Activated CD8-positive, alpha-beta T cell treated with anti-CD3 and anti-CD28 coated beads, Interleukin-2, amount 10 ng/mL, durations not matched to agents 7 days and 5 days (primary cell): ENCODE data around the gene TARS3. TPM values are rescaled to one million over a fixed set of nuclear protein-coding genes. Genes with fewer than 3 reads are reported as not detected.

Source experiments
- ATAC-seq: fragments of 150-1000 bp; cut with Tn5 transposase; one replicate; pipeline ENCODE4 v1.10.0; 2021; ENCODE audit warnings: moderate library complexity
- CTCF ChIA-PET: fragments of 350-600 bp; sonication (Branson Sonifier 250); formaldehyde crosslinking; loops from one replicate; lab custom pipeline; 2021; ENCODE audit warnings: antibody characterized with exemption; lab: Charles Lee
- POLR2A ChIA-PET: fragments of 350-600 bp; sonication (Branson Sonifier 250); formaldehyde crosslinking; loops from one replicate; lab custom pipeline; 2021; ENCODE audit warnings: antibody characterized with exemption; lab: Charles Lee
- DNase-seq: peaks from one replicate; pipeline ENCODE4 v3.0.0-alpha.2; 2020
- H3K27ac Mint-ChIP-seq: one replicate; pipeline ENCODE4 v1.8.0; 2021; ENCODE audit warnings: mild to moderate bottlenecking, mixed read lengths
- H3K27me3 Mint-ChIP-seq: one replicate; pipeline ENCODE4 v1.8.0; 2021; ENCODE audit warnings: low read depth, mixed read lengths
- H3K36me3 Mint-ChIP-seq: one replicate; pipeline ENCODE4 v1.8.0; 2021; ENCODE audit warnings: low read depth, mixed read lengths
- H3K4me1 Mint-ChIP-seq: one replicate; pipeline ENCODE4 v1.8.0; 2021; ENCODE audit warnings: low read depth, mixed read lengths
- H3K4me3 Mint-ChIP-seq: one replicate; pipeline ENCODE4 v1.8.0; 2021; ENCODE audit warnings: mild to moderate bottlenecking, mixed read lengths
- H3K9me3 Mint-ChIP-seq: one replicate; pipeline ENCODE4 v1.8.0; 2022; ENCODE audit warnings: mixed read lengths; ENCODE audit not compliant: insufficient read depth
- total RNA-seq, 2 experiments: library from RNA; stranded (reverse); gene quantifications; one replicate each; pipeline ENCODE4 v1.2.3, GENCODE V29; 2021

The TARS3 gene
- total RNA-seq, 2 experiments from 2014 or later, result 7.6 TPM

- no peak overlapping the region for H3K27ac Mint-ChIP-seq
- H3K4me1 Mint-ChIP-seq, result peaks cover 5% of the 10 kb centered on the region
- no peak overlapping the region for H3K4me3 Mint-ChIP-seq
- H3K9me3 Mint-ChIP-seq, result no peaks in the 10 kb centered on the region
- ChIA-PET CTCF (no interaction called here), POLR2A (no interaction called here)
- H3K27me3 Mint-ChIP-seq, result no peaks in the 10 kb centered on the region
- H3K36me3 Mint-ChIP-seq, result no peaks in the 10 kb centered on the region
- ATAC-seq, result no peak
- DNase-seq, result no peak
Observed at GRCh38 chr15:101611580-101612299, 112.5 kb downstream of the TARS3 start.

DNA sequence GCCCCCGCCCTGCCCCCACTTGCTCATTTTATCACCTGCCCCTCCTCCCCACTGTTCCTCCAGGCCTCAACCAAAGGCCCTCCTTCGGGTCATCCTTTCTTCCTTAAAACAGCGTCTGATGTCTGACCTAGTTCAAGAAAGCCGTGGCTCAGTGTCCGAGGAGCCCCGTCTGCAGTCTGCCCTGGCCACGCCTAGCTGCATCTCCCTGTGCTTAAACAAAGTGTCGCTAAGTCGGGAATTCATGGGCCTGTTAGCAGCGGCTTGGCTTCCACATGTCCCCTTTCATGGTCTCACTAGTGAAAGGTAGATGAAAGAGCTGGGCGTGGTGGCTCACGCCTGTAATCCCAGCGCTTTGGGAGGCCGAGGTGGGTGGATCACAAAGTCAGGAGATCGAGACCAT, 113.3 kb downstream of the TARS3 start:
- Mint-ChIP-seq H3K36me3 (no peaks in the 10 kb centered on the region), H3K27ac (no peak overlapping the region)
- CTCF ChIA-PET, result no interaction called here

GRCh38 chr15:101610611-101611000, 113.7 kb downstream of the TARS3 start:
- POLR2A ChIA-PET, result no interaction called here
- H3K4me3 Mint-ChIP-seq, result no peak overlapping the region

More for the DNA sequence above, 113.3 kb downstream of the TARS3 start:
- peaks cover 3% of the 10 kb centered on the region for H3K4me1 Mint-ChIP-seq
- H3K27me3 Mint-ChIP-seq, result no peaks in the 10 kb centered on the region
- no peak overlapping the region for H3K4me3 Mint-ChIP-seq
- DNase-seq, result no peak
- POLR2A ChIA-PET, result no interaction called here
- ATAC-seq, result no peak
- no peaks in the 10 kb centered on the region for H3K9me3 Mint-ChIP-seq

GRCh38 chr15:101609742-101610610, 114.3 kb downstream of the TARS3 start:
- Mint-ChIP-seq H3K27ac (no peak overlapping the region), H3K27me3 (no peaks in the 10 kb centered on the region), H3K4me1 (no peaks in the 10 kb centered on the region), H3K4me3 (no peak overlapping the region), H3K9me3 (no peaks in the 10 kb centered on the region), H3K36me3 (no peaks in the 10 kb centered on the region)
- ChIA-PET CTCF (no interaction called here), POLR2A (no interaction called here)
- DNase-seq (no peak), ATAC-seq (no peak)

More at GRCh38 chr15:101610611-101611000, 113.7 kb downstream of the TARS3 start:
- ATAC-seq, result no peak
- H3K27me3 Mint-ChIP-seq, result no peaks in the 10 kb centered on the region
- no peak overlapping the region for H3K27ac Mint-ChIP-seq
- DNase-seq, result no peak
- no peaks in the 10 kb centered on the region for H3K4me1 Mint-ChIP-seq
- H3K36me3 Mint-ChIP-seq, result no peaks in the 10 kb centered on the region
- CTCF ChIA-PET, result no interaction called here
- H3K9me3 Mint-ChIP-seq, result no peaks in the 10 kb centered on the region

GRCh38 chr15:101608201-101608600, 116.1 kb downstream of the TARS3 start:
- peak; percentile 33 for ATAC-seq
- ChIA-PET POLR2A (no interaction called here), CTCF (interaction anchor here (1.5 kb wide), 1 partner anchor 34 kb away, joined by 5 read pairs; no protein-coding TSS in a partner anchor)
- Mint-ChIP-seq H3K4me1 (no peaks in the 10 kb centered on the region), H3K9me3 (no peaks in the 10 kb centered on the region), H3K27ac (no peak overlapping the region), H3K4me3 (no peak overlapping the region), H3K27me3 (no peaks in the 10 kb centered on the region), H3K36me3 (no peaks in the 10 kb centered on the region)
- DNase-seq, result no peak

- H3K36me3 Mint-ChIP-seq, result no peaks in the 10 kb centered on the region
- ATAC-seq (no peak), DNase-seq (no peak)
- H3K9me3 Mint-ChIP-seq, result no peaks in the 10 kb centered on the region
- no peaks in the 10 kb centered on the region for H3K27me3 Mint-ChIP-seq
- ChIA-PET CTCF (no interaction called here), POLR2A (no interaction called here)
- no peak overlapping the region for H3K4me3 Mint-ChIP-seq
- no peak overlapping the region for H3K27ac Mint-ChIP-seq
- H3K4me1 Mint-ChIP-seq, result no peaks in the 10 kb centered on the region
Observed at GRCh38 chr15:101607108-101607507, 117.2 kb downstream of the TARS3 start.

DNA sequence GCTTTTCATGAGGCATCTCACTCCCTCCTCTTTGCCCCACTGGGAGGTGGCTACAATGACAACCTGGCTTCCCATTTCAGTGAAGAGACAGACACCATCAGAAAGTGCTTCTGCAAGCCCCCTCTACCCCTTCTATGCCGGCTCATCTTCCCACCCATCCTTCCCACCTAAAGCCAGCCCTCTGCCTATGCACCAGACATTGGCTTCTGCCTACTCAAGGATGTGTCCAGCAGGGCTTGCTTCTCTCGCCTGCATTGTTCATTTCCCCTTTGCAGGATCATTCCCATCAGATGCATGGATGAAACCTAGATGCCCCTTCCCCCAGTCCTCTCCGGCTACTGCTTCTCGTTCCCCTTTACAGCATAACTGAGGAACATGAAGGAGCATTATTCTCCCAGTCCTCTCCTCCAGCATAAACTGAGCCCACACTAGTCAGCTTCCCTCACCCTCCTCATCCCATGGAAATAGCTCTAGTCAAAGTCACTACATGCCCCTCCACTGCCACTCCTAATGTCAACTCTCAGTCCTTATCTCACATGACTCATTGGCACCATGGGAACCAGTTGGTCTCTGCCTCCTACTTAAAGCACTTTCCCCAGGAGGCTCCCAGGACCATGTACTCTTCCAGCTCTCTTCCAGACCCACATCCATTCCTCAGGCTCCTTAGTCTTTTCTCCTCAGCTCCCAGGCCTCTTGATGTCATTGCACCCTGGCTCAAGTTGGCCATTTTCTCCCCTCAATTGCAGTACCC, 120.0 kb downstream of the TARS3 start:
- ChIA-PET CTCF (no interaction called here), POLR2A (interaction anchor here (0.6 kb wide), 1 partner anchor 10 kb away, joined by 3 read pairs; no protein-coding TSS in a partner anchor)
- Mint-ChIP-seq H3K4me3 (no peak overlapping the region), H3K27ac (no peak overlapping the region), H3K9me3 (no peaks in the 10 kb centered on the region), H3K4me1 (no peaks in the 10 kb centered on the region), H3K27me3 (peaks cover 2% of the 10 kb centered on the region), H3K36me3 (no peaks in the 10 kb centered on the region)
- no peak for DNase-seq
- no peak for ATAC-seq

Other genes with a start within 250 kb of the TARS3 start
- gene PCSK6, start 234.8 kb downstream of the TARS3 start, total RNA-seq, result under 1 TPM; 0.68 to 0.76 TPM
- 10 to 100 TPM; 36.8 to 38.8 TPM for gene TM2D3, start 72.1 kb downstream of the TARS3 start, total RNA-seq
- not detected for gene OR4F6, start 79.0 kb upstream of the TARS3 start, total RNA-seq
- gene OR4F15, start 87.7 kb upstream of the TARS3 start, total RNA-seq, result not detected